ENCODE measurements around the gene FICD.
A peak's percentile ranks its signal among the peaks of the same experiment; 100 is the strongest.

DNA sequence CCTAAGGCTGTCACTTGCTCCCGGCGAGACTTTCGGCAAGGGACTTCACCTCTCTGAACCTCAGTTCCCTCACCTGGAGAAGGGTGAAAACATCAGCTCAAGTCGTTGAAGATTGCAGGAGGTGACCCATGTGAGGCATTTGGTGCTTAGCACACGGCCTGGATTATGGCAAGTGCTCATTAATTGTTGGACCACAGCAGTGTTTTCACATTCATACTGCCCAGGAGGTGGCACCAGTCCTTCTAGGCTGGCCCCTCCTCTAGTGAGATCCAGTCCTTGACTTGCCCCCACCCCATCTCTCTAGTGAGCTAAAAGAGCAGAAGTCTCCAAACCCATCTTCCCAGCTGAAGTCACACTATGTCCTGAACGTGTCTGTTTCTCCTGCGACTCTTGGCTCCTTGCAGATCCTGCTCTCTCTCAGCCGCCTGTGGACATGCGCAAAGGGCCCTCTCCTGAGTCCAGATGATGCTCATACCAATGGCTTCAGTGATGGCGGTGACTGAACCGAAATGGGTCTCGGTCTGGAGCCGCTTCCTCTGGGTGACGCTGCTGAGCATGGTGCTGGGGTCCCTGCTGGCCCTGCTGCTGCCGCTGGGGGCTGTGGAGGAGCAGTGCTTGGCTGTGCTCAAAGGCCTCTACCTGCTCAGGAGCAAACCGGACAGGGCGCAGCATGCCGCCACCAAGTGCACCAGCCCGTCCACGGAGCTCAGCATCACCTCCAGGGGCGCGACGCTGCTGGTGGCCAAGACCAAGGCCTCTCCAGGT lies 1.6 kb downstream of the FICD start:
- TF ChIP-seq CTCF (IDR thresholded peaks at IDR 0.05) (peak; percentile 33), POLR2AphosphoS5 (IDR thresholded peaks at IDR 0.05; ENCODE audit: low read depth, low read length) (no peak), REST (IDR thresholded peaks at IDR 0.05; ENCODE audit: insufficient read depth in 1 of 2, low read depth in 2 of 2, low read length in 1 of 2) (no peak)
